MG63 (cell line): ENCODE measurements around the gene DCPS. TPM values are rescaled to one million over a fixed set of nuclear protein-coding genes. Genes with fewer than 3 reads are reported as not detected.
"Not testable (repeated sequence)": the region's sequence is repeated elsewhere in the genome, so short reads cannot be mapped to it uniquely, and the experiment has no call there.

ENCODE experiments used
- DNase-seq: peaks from one replicate; pipeline ENCODE4 v3.0.0-alpha.2; 2020
- H3K27me3 ChIP-seq: fragments of 250-450 bp; sonication (Bioruptor Pico); 2 replicates; pipeline ENCODE4 v1.5.1; 2020; ENCODE audit warnings: mild to moderate bottlenecking, moderate library complexity
- H3K36me3 ChIP-seq: fragments of 250-450 bp; sonication (Bioruptor Pico); 2 replicates; pipeline ENCODE4 v1.5.1; 2020; ENCODE audit warnings: mild to moderate bottlenecking, moderate library complexity
- H3K4me3 ChIP-seq: fragments of 250-450 bp; sonication (Bioruptor Pico); 2 replicates; pipeline ENCODE4 v1.5.1; 2020; ENCODE audit warnings: mild to moderate bottlenecking, moderate library complexity
- H3K9me3 ChIP-seq: fragments of 250-450 bp; sonication (Bioruptor Pico); 2 replicates; pipeline ENCODE4 v1.5.1; 2020; ENCODE audit warnings: mild to moderate bottlenecking, moderate library complexity
- total RNA-seq: library from RNA; depleted of rRNA; stranded (reverse); fragments of >200 nt; shearing (Covaris generic); gene quantifications from 2 replicates; pipeline ENCODE4 v1.2.3, GENCODE V29; 2014; ENCODE audit warnings: low replicate concordance; rRNA removed

DCPS gene, protein sequence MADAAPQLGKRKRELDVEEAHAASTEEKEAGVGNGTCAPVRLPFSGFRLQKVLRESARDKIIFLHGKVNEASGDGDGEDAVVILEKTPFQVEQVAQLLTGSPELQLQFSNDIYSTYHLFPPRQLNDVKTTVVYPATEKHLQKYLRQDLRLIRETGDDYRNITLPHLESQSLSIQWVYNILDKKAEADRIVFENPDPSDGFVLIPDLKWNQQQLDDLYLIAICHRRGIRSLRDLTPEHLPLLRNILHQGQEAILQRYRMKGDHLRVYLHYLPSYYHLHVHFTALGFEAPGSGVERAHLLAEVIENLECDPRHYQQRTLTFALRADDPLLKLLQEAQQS
- total RNA-seq: 27.9 and 31.4 TPM in 2 replicates

DNA sequence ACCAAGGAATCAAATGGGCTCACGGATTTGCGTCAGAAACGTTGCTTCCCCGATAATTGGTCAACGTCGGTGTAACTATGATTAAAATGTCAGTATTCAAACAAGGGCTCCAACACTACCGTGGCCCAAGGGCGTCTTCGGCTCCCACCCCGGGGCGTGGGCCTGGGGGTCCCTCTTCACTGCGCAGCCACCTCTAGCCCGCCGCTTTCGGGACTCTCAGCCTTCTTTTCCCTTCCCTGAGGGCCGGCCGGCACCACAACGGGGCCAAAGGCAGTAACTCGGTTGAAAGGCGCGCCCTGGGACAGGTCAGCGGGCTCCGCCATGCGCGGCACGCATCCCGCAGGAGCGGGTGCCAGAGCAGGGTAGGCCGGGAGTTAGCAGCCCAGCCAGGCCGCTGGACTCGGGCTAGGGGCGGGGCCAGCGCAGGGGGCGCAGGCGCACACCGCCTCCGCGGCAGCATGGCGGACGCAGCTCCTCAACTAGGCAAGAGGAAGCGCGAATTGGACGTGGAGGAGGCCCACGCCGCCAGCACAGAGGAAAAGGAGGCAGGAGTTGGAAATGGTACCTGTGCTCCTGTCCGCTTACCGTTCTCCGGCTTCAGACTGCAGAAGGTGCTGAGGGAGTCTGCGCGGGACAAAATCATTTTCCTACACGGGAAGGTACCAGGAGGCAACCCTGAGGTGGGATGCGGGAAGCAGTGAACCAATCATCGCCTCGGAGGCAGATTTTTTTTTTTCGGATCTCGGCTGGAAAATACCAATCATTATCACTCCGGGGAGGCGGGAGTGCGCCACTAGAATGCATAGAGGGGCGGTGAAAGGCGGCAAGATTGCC lies at the start of gene DCPS:
Gene DCPS (plus strand): TSS at position 438 of the 834 bp plus-strand sequence. CDS start 21 bp downstream, at position 459.
- Histone ChIP-seq H3K36me3 (peaks cover 14% of the 10 kb centered on the region), H3K9me3 (no peaks in the 10 kb centered on the region), H3K27me3 (no peaks in the 10 kb centered on the region), H3K4me3 (peak within 1 kb of the TSS; percentile 75)
- DNase-seq: peak; percentile 94

DNA sequence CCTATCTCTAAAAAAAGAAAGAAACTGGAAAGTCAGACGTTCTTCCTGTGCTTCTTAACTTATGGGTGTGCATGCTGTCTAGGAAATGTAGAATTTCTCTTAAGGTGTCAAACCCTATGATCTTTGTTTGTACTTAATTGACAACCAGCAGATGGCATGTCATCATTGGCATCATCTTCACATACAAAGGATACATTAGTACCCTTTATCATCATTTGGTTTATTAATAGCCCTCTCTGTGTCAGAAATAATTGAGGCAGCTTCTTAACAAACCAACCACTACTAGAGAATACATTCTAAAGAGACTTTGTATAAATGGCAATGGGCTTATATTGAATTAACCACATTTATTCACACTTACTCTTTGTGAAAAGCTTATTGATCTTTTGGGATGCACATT lies 49.0 kb upstream of the DCPS start:
- Histone ChIP-seq H3K36me3 (peaks cover 25% of the 10 kb centered on the region), H3K9me3 (no peaks in the 10 kb centered on the region), H3K4me3 (no peak overlapping the region), H3K27me3 (no peaks in the 10 kb centered on the region)
- no peak for DNase-seq

DNA sequence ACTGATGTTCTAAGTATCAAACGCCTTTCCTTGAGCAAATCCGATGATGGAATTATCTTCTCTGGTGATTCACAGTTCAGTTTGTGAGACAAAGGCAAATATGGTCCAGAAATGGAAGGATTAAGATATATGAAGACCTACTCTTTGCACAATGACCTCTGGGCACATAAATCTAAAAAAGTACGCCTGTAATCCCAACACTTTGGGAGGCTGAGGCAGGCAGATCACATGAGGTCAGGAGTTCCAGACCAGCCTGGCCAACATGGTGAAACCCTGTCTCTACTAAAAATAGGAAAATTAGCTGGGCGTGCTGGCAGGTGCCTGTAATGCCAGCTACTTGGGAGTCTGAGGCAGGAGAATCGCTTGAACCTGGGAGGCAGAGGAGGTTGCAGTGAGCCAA lies 48.4 kb upstream of the DCPS start:
- DNase-seq, H3K27me3 ChIP-seq, H3K4me3 ChIP-seq, H3K9me3 ChIP-seq: not testable (repeated sequence)
- H3K36me3 ChIP-seq: peaks cover 25% of the 10 kb centered on the region

DNA sequence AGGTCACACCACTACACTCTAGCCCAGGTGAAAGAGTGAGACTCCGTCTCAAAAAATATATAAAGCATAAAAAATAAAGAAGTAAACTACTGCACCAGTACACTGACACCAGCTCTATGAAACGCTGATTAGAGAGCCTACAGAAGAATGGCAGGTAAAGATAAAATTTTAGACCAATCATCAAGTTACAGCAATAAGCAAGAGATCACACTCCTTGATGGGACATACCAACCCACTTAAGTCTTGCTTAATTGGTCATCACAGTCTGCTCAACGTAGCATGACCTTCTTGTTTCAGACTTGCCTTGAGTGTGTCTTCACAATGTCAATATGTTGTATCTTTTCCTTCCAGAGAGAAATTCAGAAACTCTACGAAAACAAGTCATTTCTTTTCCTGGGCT lies 47.6 kb upstream of the DCPS start:
- Histone ChIP-seq H3K4me3 (no peak overlapping the region), H3K36me3 (peaks cover 27% of the 10 kb centered on the region), H3K27me3 (no peaks in the 10 kb centered on the region), H3K9me3 (no peaks in the 10 kb centered on the region)
- no peak for DNase-seq

DNA sequence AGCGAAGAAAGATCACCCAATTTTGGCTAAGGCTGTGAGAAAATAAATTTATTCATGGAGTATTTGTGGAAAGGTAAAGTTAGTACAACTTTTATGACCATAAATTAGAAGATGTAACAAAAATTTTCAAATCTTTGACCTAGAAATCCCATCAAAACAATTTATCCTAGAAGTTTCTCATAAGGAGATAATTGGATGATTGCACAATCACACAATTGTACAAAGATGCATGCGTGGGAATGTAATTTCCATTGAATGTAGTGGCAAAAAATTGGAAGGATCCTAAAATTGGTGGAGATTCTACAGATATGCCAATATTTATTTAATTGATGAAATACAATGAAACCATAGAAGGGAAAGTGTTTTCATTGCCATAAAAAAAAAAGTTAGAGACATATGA lies 46.7 kb upstream of the DCPS start:
- Histone ChIP-seq H3K36me3 (peaks cover 35% of the 10 kb centered on the region), H3K4me3 (no peak overlapping the region), H3K9me3 (no peaks in the 10 kb centered on the region), H3K27me3 (no peaks in the 10 kb centered on the region)
- no peak for DNase-seq

DNA sequence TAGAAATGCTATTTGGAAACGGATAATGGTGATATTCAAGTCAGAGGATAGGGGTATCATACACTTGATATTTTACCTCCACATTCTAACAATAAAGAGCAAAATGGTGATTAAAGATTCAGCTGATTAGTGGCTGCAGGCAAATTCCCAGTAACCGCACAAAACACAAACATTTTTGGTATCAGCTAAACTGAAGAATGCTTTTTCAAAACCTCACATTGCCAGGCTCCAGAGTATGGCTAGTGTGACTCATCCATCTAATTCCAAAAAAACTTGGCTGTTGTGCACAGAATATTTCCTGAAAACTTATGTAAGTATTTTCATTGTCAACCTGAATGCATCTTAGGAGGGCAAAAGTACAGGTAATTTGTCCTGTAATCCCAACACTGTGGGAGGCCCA lies 46.1 kb upstream of the DCPS start:
- no peaks in the 10 kb centered on the region for H3K9me3 ChIP-seq
- no peaks in the 10 kb centered on the region for H3K27me3 ChIP-seq
- DNase-seq: no peak
- peaks cover 36% of the 10 kb centered on the region for H3K36me3 ChIP-seq
- H3K4me3 ChIP-seq: no peak overlapping the region

DNA sequence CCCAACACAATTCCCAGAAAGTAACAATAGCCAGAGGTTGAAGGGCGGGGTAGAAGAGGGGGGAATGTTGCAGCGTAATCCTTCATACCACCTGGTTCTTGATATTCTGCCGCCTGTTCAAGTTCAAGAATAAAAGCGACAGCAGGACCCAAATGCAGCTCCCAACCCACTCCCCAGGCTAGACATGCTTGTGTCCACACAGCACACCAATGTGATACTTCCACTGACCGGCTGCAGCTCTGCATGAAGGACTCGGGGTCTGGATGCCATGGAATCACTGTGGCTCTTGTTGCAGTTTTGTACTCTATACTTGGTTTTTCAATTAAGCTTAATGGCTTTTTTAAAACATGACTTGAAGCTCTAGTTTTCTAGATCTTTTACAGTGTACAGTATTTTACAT lies 41.6 kb upstream of the DCPS start:
- no peak for DNase-seq
- H3K4me3 ChIP-seq: no peak overlapping the region
- no peaks in the 10 kb centered on the region for H3K9me3 ChIP-seq
- no peaks in the 10 kb centered on the region for H3K27me3 ChIP-seq
- H3K36me3 ChIP-seq: peaks cover 66% of the 10 kb centered on the region

DNA sequence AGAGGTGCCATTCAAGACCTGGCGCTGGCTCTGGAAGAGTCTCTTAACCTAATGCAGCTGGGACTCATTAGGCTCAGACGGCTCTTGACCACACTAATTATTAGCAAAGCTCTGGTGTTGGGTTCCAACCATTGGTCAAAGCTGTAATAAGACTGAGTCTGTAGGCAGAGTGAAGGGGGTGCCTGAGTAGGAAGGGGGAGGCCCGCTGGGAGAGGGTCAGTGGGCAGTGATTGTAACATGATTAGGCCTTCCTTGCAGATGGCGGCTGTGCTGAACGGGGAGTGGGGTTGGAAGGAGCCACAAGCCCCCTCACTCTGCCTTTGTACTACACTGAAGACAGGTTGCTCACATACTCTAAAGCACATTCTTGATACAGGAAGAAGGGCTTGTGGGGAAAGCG lies 40.4 kb upstream of the DCPS start:
- H3K4me3 ChIP-seq: no peak overlapping the region
- no peaks in the 10 kb centered on the region for H3K9me3 ChIP-seq
- no peak for DNase-seq
- H3K36me3 ChIP-seq: peaks cover 68% of the 10 kb centered on the region
- no peaks in the 10 kb centered on the region for H3K27me3 ChIP-seq

DNA sequence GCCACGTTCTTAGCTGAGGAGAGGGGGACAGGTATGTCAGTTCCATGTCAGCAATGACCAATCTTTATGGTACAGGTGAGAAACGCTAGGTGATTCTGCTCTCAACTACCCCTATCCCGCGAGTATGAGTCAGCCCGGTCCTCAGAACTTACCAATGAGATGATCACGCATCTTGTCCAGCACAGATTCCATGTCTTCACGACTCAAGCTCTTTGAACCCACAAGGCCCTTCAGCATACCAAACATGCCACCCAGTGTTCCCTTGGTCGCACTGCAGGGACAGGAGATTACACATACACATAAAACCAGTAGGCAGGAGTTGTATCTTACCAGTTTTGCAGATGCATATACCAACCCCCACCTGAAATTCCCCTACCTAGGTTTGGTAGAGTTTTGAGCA lies 38.0 kb upstream of the DCPS start:
- H3K9me3 ChIP-seq: no peaks in the 10 kb centered on the region
- no peaks in the 10 kb centered on the region for H3K27me3 ChIP-seq
- H3K36me3 ChIP-seq: peaks cover 68% of the 10 kb centered on the region
- no peak for DNase-seq
- no peak overlapping the region for H3K4me3 ChIP-seq

DNA sequence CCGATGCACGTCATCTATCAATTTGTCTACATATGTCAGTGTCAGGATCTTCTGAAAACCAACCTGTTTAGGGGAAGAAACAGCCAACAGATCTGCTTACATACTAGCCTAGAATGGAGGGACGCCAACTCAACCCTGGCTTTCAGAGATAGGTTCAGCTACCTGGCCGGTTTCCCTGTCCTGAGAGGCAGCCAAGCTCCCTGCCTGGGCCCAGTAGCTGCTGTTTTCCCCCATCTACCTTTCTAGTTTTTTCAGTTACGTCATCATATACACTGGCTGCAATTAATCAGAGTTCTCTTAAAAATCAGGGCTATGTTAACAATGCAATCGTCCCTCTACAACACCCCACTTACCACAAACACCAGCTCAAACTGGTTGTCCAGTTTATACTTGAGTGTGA lies 36.2 kb upstream of the DCPS start:
- Histone ChIP-seq H3K9me3 (no peaks in the 10 kb centered on the region), H3K4me3 (peak overlapping the region; percentile 75), H3K36me3 (peaks cover 54% of the 10 kb centered on the region), H3K27me3 (no peaks in the 10 kb centered on the region)
- DNase-seq: no peak

DNA sequence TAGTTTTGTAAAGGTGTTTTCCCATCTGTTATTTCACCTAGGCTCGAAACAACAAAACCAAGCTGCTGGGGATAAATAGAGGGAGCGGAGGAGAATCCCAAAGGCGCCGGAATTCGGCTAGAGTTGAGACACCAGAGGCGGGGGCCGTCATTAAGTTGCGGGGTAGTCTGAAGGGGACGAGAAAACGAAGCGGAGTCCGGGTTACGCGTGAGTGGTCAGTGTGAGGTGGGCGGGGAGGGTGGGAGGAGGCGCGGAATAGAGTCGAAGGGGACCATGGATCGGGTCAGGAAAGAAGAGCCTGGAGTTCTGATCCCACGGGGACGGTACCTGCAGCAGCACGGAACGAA lies 35.5 kb upstream of the DCPS start:
- no peak for DNase-seq
- Histone ChIP-seq H3K27me3 (no peaks in the 10 kb centered on the region), H3K4me3 (peak overlapping the region; percentile 75), H3K36me3 (peaks cover 52% of the 10 kb centered on the region), H3K9me3 (no peaks in the 10 kb centered on the region)

DNA sequence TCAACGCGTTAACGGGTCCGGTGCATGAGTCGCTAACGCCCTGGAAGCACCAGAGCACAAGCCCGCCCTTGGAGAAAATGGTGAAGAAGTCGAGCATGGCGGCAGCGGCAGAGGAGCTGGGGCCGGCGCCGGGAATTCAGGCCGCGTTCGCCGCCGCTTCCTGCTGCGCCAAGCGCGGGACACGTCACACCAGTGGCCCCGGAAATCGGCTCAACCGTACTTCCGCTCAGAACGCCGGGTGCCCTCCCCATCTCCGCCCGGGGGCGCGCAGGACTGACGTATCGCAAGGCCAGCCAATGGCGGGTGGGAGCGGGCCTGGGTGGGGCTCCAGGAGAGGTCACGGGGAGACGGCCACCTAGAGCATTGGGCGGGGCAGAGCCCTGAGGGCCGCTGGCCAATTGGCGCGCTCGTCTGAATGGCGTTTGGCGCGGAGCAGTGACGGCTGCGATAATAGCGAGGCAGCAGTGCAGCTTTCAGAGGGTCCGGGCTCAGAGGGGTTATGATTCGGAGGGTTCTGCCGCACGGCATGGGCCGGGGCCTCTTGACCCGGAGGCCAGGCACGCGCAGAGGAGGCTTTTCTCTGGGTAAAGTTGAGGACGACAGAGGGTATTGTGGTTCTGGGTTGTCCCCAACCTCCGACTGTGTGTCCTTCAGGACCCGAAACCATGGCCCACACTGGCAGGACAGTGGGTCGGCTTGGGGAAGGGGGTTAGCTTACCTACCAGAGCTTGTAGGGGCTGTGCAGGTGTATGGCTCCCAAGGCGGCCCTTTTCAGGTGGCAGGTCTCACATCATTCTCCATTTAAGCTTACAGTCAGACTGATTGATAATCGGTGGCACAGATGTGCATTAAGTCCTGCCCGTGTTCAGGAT lies 34.9 kb upstream of the DCPS start, which contains the start of the genes FOXRED1 and SRPRA:
Gene FOXRED1 (plus strand): TSS at position 447 of the 872 bp plus-strand sequence. CDS start 53 bp downstream, at position 500.
Gene SRPRA (minus strand): TSS at position 188 of the 872 bp plus-strand sequence. CDS start 91 bp downstream, at position 97.
- DNase-seq: peak; percentile 99
- peaks cover 52% of the 10 kb centered on the region for H3K36me3 ChIP-seq
- no peaks in the 10 kb centered on the region for H3K9me3 ChIP-seq
- H3K4me3 ChIP-seq: peak within 1 kb of the TSS; percentile 75
- no peaks in the 10 kb centered on the region for H3K27me3 ChIP-seq

DNA sequence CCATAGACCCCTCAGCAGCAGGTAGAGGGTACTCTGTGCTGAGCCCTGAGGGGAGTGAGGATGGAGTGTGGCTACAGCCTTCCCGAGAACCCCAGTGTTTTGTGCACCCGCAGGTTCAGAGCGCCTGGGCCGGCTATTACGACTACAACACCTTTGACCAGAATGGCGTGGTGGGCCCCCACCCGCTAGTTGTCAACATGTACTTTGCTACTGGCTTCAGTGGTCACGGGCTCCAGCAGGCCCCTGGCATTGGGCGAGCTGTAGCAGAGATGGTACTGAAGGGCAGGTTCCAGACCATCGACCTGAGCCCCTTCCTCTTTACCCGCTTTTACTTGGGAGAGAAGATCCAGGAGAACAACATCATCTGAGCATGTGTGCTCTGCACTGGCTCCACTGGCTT lies 26.5 kb upstream of the DCPS start:
- Histone ChIP-seq H3K9me3 (no peaks in the 10 kb centered on the region), H3K4me3 (no peak overlapping the region), H3K36me3 (peaks cover 27% of the 10 kb centered on the region), H3K27me3 (no peaks in the 10 kb centered on the region)
- DNase-seq: no peak

DNA sequence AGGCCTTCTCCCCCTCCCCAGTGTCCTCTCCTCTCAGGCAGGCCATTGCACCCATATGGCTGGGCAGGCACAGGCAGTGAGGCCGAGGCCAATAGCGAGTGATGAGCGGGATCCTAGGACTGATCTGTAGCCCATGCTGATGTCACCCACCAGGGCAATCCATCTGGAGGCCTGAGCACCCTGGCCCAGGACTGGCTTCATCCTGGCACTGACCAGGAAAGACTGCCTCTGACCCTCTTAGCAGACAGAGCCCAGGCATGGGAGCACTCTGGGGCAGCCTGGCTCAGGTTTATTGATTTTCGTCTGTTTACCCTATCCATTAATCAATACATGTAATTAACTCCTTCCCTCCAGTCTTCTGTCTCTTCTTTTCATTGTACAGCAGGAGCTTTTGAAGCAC lies 26.1 kb upstream of the DCPS start:
- DNase-seq: no peak
- peaks cover 25% of the 10 kb centered on the region for H3K36me3 ChIP-seq
- no peak overlapping the region for H3K4me3 ChIP-seq
- H3K27me3 ChIP-seq: no peaks in the 10 kb centered on the region
- no peaks in the 10 kb centered on the region for H3K9me3 ChIP-seq

DNA sequence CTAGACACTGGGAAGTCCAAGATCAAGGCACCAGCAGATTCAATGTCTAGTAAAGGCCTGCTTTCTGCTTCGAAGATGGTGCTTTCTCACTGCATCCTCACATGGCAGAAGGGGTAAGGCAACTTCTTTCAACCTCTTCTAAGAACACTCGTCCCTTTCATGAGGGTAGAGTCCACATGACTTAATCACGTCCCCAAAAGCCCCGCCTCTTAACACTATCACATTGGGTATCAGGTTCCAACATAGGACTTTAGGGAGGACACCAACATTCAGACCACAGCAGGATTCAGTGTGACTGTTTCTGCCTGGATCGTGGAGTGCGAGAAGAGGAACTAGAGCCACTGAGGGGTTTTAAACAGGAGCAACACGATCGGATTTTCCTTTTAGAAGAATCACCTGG lies 24.7 kb upstream of the DCPS start:
- no peak for DNase-seq
- H3K36me3 ChIP-seq: peaks cover 13% of the 10 kb centered on the region
- H3K27me3 ChIP-seq: no peaks in the 10 kb centered on the region
- no peak overlapping the region for H3K4me3 ChIP-seq
- H3K9me3 ChIP-seq: no peaks in the 10 kb centered on the region

DNA sequence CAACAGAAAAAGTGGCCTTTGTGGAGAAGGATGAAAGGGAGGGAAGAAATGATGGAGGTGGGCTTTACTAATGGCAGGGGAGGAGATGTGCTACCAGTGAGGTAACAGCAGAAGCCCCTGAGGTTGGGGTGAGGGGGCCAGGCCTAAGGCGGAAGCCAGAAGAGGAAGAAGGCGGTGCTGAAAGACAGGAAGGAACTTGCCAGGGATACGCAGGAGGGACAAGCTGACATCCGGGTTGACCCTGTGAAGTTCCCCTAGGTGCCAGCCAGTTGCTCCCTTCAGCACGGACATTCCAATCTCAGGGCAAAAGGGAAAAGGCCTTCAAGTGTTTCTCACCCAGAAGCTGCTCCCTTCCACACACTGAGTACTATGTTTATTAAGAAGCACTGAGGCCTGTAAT lies 23.3 kb upstream of the DCPS start:
- Histone ChIP-seq H3K4me3 (no peak overlapping the region), H3K9me3 (no peaks in the 10 kb centered on the region), H3K27me3 (no peaks in the 10 kb centered on the region), H3K36me3 (peaks cover 4% of the 10 kb centered on the region)
- DNase-seq: no peak

DNA sequence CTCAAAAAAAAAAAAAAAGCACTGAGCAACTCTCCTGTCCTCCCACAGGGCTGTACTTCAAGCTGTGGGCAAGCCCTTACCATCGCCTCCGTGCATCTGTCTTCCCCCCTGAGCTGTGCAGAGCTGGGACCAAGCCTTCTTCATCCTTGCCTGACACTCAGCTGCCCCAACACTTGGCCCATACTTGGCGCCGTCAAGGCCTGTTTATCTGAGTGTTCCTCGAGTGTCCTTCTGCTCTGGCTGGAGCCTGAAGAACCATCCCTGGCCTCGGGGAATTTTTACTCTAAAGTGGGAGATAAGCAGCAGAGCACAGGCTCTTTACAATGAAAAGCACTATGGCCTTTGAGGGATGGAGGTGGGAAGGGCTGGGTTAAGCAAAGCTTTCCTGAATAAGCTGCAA lies 22.6 kb upstream of the DCPS start:
- Histone ChIP-seq H3K27me3 (no peaks in the 10 kb centered on the region), H3K9me3 (no peaks in the 10 kb centered on the region), H3K4me3 (no peak overlapping the region), H3K36me3 (no peaks in the 10 kb centered on the region)
- no peak for DNase-seq
